Mammary epithelial cell (primary cell): ENCODE data around the gene ATP12A.

Experiments used
- EZH2 ChIP-seq: IDR thresholded peaks from 2 replicates; pipeline ENCODE4 v1.6.1; 2012; ENCODE audit warnings: low read length, inconsistent platforms, borderline replicate concordance
- TF ChIP-seq, protein P1 (sequence below), 2 donors: IDR thresholded peaks in 1 of 2; conservative IDR thresholded peaks in 1 of 2; 2 replicates each; pipeline ENCODE4 v1.5.1; 2011 to 2012; ENCODE audit warnings: inconsistent platforms in 2 of 2, low read length in 2 of 2, mild to moderate bottlenecking in 2 of 2, control low read depth in 1 of 2, low read depth in 1 of 2; ENCODE audit not compliant: insufficient read depth in 1 of 2; ENCODE audit errors: extremely low read depth in 1 of 2

DNA sequence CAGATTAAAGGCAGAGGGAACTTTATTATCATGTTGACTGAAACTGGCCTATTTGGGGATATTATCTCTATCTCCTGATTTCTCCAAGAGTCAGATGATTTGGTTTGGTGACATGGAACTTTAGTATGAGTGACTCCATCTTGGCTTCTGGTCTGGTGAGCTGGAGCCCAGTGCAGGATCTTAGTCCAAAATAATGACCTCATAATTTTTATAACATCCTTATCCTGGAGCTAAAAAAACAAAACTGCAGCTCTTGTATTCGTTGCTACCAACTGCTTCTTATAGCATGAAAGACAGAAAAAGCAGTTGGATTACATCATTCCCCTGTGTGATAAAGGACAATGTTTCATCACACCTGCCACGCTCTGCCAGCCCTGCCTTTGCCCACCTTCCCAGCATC lies 44.5 kb downstream of the ATP12A start:
- TF ChIP-seq, protein P1, sequence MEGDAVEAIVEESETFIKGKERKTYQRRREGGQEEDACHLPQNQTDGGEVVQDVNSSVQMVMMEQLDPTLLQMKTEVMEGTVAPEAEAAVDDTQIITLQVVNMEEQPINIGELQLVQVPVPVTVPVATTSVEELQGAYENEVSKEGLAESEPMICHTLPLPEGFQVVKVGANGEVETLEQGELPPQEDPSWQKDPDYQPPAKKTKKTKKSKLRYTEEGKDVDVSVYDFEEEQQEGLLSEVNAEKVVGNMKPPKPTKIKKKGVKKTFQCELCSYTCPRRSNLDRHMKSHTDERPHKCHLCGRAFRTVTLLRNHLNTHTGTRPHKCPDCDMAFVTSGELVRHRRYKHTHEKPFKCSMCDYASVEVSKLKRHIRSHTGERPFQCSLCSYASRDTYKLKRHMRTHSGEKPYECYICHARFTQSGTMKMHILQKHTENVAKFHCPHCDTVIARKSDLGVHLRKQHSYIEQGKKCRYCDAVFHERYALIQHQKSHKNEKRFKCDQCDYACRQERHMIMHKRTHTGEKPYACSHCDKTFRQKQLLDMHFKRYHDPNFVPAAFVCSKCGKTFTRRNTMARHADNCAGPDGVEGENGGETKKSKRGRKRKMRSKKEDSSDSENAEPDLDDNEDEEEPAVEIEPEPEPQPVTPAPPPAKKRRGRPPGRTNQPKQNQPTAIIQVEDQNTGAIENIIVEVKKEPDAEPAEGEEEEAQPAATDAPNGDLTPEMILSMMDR (conservative IDR thresholded peaks at IDR 0.05 in 1 of 2, IDR thresholded peaks at IDR 0.05 in 1 of 2; ENCODE audit: extremely low read depth in 1 of 2, insufficient read depth in 1 of 2, low read depth in 1 of 2, low read length in 2 of 2): no peak
- TF ChIP-seq EZH2: no peak
